Measurements from ENCODE around the gene LAMA2.
"Not testable (repeated sequence)": the region's sequence is repeated elsewhere in the genome, so short reads cannot be mapped to it uniquely, and the experiment has no call there.

DNA sequence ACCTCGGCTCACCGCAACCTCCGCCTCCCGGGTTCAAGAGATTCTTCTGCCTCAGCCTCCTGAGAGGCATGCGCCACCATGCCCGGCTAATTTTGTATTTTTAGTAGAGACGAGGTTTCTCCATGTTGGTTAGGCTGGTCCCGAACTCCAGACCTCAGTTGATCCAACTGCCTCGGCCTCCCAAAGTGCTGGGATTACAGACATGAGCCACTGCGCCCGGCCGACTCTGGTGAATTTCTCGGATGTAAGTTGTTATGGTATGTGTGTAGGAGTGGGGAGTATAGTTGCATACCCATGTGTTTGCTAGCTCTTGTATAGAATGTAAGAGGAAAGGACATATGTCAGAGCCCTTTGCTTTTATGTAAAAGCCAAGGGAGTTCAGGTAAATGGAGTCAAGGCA lies 170.2 kb downstream of the LAMA2 start:
- TF ChIP-seq, protein P1, sequence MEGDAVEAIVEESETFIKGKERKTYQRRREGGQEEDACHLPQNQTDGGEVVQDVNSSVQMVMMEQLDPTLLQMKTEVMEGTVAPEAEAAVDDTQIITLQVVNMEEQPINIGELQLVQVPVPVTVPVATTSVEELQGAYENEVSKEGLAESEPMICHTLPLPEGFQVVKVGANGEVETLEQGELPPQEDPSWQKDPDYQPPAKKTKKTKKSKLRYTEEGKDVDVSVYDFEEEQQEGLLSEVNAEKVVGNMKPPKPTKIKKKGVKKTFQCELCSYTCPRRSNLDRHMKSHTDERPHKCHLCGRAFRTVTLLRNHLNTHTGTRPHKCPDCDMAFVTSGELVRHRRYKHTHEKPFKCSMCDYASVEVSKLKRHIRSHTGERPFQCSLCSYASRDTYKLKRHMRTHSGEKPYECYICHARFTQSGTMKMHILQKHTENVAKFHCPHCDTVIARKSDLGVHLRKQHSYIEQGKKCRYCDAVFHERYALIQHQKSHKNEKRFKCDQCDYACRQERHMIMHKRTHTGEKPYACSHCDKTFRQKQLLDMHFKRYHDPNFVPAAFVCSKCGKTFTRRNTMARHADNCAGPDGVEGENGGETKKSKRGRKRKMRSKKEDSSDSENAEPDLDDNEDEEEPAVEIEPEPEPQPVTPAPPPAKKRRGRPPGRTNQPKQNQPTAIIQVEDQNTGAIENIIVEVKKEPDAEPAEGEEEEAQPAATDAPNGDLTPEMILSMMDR (IDR thresholded peaks at IDR 0.05), result not testable (repeated sequence)
- not testable (repeated sequence) for TF ChIP-seq POLR2AphosphoS5 (IDR thresholded peaks at IDR 0.05)
